T-helper 2 cell (primary cell): Measurements from ENCODE around the gene NOL3.
"Not testable (repeated sequence)": the region's sequence is repeated elsewhere in the genome, so short reads cannot be mapped to it uniquely, and the experiment has no call there.

Experiments used
- DNase-seq, 5 experiments: peaks; one replicate each; pipeline versions ENCODE4 v3.0.0 to v3.0.0-alpha.2; 2012 to 2022
- total RNA-seq, 2 donors: gene quantifications; one replicate each; lab custom pipeline; 2026; lab: John Stamatoyannopoulos, UW

The NOL3 gene
- total RNA-seq, result 2.8 to 4.7 reads per million in 2 donors

DNA sequence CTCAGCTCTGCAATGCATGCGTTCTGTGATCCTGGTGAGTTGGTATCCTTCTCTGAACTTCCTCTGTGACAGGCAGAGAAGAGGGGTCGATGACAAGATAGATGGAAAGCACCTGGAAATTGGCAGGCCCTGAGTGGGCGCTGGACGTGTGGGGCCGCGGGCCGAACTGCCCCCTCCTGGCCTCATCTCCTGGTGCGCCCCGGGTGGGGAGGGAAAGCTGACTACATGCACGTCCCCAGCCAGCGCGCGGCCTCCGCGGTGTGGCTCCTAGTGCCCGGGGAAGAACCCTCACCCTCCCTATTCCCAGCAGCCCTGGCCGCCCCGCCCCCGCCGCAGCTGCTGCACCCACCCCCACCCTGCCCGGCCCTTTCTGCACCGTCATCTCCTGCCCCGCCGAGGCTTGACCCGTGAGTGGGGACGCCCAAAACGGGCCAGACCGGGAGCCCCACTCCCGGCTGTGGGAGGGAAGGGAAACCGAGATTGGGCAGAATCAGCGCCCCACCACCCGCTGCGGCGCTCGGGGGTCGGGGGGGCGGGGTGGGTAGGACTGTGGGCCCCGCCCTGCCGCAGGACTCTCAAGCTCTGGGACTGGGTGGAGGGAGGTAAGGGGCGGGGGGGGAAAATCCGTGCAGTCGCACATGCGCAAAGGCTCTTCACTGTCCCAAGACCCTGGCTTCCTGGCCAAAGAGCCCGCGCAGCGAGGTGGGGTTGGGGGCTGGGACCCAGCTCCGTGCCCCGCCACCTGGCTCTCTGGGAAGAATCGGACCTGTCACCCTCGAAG lies at the start of gene NOL3:
Gene NOL3 (plus strand): TSS at position 371 of the 781 bp plus-strand sequence.
- DNase-seq, result peak in 1 of 5 experiments; percentile 71

DNA sequence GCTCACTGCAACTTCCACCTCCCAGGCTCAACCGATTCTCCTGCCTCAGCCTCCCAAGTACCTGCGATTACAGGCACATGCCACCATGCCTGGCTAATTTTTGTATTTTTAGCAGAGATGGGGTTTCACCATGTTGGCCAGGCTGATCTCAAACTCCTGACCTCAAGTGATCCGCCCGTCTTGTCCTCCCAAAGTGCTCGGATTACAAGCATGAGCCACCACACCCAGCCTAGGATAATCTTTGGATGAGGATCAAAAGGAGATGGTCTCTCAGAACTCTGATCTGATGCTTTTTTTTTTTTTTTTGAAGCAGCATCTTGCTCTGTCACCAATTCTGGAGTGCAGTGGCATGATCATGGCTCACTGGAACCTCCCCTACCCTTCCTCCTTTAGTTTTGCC lies 47.5 kb upstream of the NOL3 start:
- not testable (repeated sequence) for DNase-seq

- no peak for DNase-seq
Measured at GRCh38 chr16:67128417-67128816, 41.9 kb upstream of the NOL3 start.

- no peak for DNase-seq
Measured at GRCh38 chr16:67128887-67129286, 41.5 kb upstream of the NOL3 start.

GRCh38 chr16:67129422-67129821 lies 40.9 kb upstream of the NOL3 start:
- DNase-seq, result no peak

DNA sequence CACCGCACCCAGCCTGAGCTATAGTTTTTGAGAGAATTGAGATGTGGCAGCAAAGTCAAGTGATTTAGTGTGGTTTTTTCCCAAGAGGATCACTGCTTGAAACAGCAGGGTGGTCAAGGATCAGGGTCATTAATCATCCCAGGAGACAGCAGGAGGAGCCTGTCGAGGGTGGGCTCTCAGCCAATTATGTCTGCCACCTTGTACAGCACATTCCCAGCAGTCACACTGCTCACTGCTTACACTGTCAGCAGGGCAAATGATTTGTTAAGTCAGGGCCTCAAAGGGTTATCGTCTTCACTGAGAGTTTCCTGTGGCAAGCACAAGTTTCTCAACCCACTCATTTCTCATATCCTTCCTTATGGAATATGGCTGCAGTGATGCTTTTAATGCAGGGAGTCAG lies 32.7 kb upstream of the NOL3 start:
- DNase-seq, result no peak

DNA sequence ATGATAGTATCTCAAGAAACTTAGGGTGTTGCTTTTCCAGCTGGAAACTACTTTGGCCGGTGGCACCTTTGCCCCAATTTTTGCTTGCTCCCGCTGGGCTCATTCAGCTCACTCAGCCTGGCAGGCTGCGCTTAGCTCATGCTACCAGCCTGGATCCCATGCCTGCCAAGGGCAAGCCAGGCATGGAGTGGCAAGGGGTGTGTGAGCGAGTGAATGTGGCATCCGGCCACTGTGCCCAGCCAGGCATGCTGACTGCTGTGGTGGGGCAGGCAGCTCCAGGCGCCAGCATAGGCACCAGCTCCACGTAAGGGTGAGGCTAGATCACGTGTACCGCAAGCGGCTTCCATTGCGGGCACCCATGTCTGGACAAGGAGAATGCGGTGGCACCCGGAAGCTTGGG lies 28.9 kb upstream of the NOL3 start:
- DNase-seq, result no peak

GRCh38 chr16:67142342-67142741 lies 28.0 kb upstream of the NOL3 start:
- DNase-seq, result no peak

DNA sequence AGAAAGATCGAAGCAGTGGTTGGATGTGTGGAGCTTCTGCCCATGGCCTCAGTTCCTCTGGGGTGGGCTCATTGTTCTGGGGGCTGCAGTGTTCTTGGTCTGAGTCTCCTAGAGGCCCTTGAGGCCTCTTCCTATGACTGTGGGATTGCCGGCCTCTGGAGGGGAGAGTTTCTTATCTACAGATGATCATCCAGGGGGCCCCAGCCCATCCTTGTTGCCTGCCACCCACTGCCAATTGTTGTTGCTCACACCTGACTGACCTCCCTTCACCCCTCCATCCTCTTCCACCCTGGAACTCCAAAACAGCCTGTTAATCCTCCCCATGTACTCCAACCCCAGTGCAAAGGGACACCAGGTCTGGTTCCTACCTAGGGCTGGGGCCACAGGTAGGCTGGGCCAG lies 25.4 kb upstream of the NOL3 start:
- no peak for DNase-seq

GRCh38 chr16:67145746-67146145 lies 24.6 kb upstream of the NOL3 start:
- DNase-seq, result no peak

DNA sequence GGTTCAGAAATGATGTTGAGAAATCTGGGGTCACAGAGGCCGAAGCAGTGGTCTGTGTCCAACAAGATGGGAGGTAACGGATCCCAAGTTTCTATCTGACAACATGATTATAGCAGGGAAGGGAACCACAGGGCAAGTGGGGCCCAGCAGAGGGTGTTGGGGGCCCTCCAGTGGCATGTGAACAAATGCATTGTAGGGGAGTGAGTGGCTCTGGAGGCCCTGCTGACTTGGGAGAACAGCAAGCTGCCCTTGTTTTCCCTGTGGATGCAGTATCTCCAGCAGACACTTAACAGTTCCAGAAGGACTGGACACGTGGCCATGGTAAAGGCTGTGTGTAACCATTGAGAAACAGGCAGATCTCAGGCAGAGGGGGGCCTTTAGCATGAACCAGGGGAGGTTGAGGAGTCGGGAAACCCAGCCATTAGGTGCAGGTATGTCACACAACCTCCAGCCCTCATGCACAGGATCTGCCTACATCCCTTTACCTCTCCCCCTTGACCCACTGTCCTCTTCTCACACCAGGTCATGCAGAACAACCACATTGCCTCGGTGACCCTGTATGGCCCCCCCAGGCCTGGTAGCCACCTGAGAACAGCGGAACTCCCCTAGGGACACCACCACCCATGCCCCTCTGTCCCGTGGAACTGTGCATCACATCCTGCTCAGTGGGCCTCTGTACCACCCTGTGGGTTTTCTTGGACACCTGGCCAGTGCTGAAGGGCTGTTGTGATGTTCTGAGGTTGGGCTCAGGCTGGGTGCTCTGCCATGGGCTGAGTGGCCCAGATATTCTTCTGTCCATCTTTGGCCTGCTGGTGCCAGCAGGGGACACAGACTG lies 23.6 kb upstream of the NOL3 start:
- DNase-seq, result no peak

- no peak for DNase-seq
Measured at GRCh38 chr16:67147437-67148140, 22.7 kb upstream of the NOL3 start.

DNA sequence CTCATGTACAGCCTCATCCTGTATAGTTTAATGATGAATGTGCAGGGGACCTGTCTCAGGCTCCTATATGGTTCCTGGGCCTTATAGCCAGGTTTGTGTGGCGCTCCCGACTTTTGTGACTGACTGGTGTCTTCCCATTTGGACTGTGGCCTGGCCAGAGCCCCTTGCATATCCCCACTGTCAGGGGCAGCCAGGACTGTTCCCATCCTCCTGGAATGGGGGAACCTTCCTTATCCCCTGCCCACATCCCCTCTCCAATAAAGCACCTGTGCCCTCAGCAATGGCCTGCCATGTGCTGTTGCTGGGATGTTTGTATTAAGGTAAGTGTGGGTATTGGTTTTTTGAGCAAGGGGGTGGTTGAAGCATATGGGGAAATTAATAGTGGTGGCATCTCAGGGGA lies 22.1 kb upstream of the NOL3 start:
- DNase-seq, result no peak

DNA sequence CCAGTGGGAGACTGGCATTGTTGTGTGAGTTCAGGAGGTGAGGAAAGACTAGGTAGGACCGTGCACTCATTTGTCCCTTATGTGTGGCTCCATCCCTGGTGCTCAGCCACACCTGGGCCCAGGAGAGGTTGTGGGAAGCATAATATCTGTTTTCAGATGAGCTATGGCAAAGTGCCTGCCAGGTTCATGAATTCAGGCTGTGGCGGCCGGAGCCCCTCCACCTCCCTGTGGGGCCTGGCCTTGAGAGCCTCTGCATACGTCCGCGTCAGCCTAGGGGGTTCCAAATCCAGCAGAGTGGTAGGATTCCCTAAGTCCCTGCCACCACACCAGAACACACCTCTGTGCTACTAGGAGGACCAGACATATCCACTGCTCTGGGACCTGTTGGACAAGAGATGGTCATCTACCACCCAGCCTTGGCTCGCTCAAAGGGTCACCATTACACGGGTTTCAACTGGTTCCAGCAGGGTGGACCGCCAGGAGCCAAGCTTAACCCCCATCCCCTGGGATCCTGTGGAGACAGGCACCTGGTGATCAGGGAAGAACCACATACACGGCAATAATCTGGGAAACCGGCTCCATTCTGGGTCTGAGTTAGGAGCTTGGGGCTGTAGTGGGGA lies 21.6 kb upstream of the NOL3 start:
- no peak for DNase-seq

DNA sequence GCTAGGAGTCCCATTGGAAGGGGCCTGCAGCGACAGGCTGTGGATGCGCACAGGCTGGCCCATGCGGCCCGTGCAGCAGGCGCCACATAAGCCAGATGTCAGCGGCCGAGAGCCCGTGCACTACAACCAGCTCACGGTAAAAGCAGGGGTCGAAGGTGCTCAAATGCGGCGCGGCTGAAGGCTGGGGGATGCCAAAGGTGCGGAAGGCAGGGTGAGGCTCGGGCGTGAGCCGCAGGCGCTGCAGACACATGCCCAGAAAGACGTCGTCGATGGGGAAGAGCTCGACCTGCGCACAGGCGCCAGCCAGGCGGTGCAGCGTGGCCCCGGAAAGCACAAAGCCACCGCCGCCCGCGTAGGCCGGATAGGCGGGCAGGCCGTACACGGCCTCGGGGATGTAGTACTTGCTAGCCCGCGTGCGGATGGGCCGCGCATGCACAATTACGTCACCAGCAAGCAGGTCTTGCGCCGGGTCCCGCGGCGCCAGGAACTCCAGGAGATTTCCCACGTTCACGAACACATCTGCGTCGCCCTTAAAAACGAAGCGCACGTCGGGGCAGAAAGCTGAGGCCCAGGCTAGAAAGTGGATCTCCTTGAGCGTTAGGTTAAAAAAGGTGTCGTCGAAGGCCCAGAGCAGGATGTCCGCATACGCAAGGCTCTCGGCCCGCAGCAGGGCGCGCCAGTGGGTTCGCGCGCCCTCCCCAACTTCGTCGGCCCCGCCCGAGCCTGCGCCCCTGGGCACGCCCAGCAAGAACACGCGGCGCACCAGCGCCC lies 20.9 kb upstream of the NOL3 start:
- DNase-seq, result no peak

GRCh38 chr16:67150047-67150832 lies 20.1 kb upstream of the NOL3 start:
- peak in 1 of 5 experiments; percentile 84 for DNase-seq

DNA sequence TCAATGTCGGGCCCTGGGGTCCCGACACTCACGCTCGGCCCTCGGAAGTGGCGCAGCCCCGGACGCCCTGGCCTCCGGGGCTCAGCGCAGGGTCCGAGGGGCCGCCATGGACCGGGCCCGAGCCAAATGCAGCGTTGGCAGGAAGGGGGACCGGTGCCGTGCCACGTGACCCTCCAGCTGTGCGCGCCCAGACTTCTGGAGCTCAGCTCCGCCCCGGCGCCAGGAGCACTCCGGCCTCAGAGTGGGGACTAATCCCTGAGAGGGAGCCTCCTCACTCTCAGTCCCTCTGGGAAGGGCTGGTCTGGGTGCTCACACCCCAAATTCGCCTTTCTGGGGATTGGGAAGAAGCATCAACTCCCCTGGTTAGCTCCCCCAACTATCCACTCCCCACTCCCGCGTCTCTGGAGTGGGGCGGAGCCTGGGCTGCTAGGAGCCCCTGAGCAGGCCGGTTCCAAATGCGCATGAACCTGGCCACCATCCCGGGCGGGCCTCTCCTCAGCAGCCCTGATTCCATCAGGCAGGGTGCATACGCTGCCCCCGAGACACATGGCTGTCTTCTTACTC lies 19.4 kb upstream of the NOL3 start, which contains the start of gene B3GNT9:
Gene B3GNT9 (minus strand): TSS at position 166 of the 564 bp plus-strand sequence. CDS start 513 bp downstream, outside the sequence.
- peak in 1 of 5 experiments; percentile 67 for DNase-seq

DNA sequence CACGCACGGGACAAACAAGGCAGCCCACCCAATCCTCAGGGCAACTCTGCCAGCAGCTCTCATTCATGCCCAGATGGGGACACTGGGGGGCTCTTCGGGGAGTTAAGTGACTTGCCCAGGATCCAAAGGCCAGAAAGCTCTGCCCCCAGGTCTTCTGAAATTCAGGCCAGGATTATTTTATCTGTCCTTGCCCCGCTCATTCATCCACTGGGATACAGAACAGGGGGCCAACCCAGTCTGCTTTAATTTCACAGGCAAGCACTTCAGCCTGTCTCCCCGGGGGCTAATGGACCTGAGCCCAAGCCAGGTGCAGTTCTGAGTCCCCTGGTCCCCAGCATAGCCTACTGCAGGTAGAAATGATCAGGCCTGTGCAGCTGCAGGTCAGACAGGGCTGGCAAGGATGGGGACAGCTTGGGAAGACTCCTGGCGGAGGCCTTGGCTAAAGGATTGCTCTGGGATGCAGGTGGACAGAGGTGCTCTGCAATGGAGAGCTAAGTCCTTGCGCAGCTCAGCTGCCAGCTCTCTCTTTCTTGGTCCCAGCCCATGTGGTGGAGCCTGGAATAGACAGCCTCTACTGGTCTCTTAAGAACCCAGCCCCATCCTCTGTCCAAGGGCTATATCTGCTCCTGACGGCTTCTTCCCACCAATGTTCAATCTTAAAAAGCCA lies 18.8 kb upstream of the NOL3 start:
- DNase-seq, result no peak

DNA sequence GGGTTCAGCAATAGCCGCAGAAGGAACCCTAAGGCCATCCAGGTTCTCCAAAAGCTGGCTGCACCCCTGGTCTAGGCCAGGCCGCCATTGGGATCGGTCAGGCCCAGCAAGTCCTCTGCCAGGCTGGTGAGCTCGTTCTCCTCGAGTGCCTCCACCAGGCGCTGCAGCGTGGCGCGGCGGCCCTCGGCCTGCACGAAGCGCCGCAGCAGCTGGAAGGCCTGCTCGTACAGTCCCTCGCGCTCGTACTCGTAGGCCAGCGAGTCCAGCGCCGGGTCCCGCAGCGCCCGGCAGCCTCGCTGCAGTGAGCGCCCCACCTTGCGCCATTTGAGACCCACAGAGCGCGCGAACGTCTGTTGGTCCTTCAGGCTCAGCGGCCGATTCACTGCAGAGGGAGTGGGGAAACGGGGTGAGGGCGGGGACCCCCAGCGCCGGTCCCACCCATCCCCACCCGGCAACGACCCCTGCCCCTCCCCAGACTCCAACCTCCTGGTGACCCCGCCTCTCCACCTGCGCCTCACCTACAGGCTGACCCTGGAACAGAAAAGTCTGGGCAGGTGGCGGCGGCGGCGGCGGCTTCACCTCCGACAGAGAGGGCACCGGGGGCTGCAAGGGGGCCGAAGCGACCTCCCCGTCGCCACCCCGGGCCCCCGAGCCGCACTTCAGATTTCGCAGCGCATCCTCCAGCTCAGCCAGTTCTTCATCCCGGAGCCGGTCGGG lies 15.6 kb upstream of the NOL3 start:
- no peak for DNase-seq
